Measurements from ENCODE around the gene MLKL.

DNA sequence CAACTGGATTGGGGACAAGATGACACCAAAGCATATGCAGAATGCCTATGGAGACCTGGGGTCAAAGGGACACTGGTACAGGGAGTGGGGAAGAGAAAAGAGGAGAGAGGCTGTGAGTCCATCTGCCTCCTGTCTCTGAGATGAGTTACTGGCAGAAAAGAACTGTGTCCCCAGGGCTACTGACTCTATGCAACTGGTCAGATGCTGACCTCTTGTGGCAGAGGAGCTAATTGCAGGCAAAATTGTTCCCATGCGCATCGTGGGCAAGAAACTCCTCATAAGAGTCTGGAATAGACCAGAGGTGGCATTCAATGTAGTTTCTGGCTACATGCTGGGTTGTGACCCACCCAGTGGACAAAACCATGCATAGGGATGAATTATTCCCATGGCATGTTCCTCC is 26.1 kb upstream of the MLKL start:
- TF ChIP-seq EZH2phosphoT487 (IDR thresholded peaks at IDR 0.05; ENCODE audit: insufficient read depth, low read depth) (no peak), EZH2 (IDR thresholded peaks at IDR 0.05; ENCODE audit: insufficient read depth, poor library complexity, severe bottlenecking) (no peak)

All from GM23248 (cell line).